NCI-H1105 treated with DMSO at 0.1 percent for 48 hours (cell line): ENCODE results near the gene AK2.

Source experiments
- DNase-seq: peaks from one replicate; lab custom pipeline; 2025; lab: John Stamatoyannopoulos, UW

Gene AK2

GRCh38 chr1:33022650-33023200, 14.0 kb downstream of the AK2 start:
- no peak for DNase-seq

- no peak for DNase-seq
These were observed 14.9 kb downstream of the AK2 start for GRCh38 chr1:33021567-33022431.

- no peak for DNase-seq
These were observed 18.6 kb downstream of the AK2 start for GRCh38 chr1:33018112-33018511.

GRCh38 chr1:33017175-33017574, 19.5 kb downstream of the AK2 start:
- DNase-seq: no peak

GRCh38 chr1:33015216-33015615, 21.5 kb downstream of the AK2 start:
- no peak for DNase-seq

- DNase-seq: no peak
These were observed 22.1 kb downstream of the AK2 start for GRCh38 chr1:33014464-33015163.

GRCh38 chr1:33013791-33014190, 22.9 kb downstream of the AK2 start:
- no peak for DNase-seq

GRCh38 chr1:33012165-33012564, 24.5 kb downstream of the AK2 start:
- no peak for DNase-seq

- DNase-seq: no peak
These were observed 25.6 kb downstream of the AK2 start for GRCh38 chr1:33010932-33011731.

- no peak for DNase-seq
These were observed 27.1 kb downstream of the AK2 start for GRCh38 chr1:33009561-33009960.

GRCh38 chr1:33008051-33008914, 28.4 kb downstream of the AK2 start:
- DNase-seq: no peak

GRCh38 chr1:33007190-33008050, 29.3 kb downstream of the AK2 start:
- peak; percentile 43 for DNase-seq

GRCh38 chr1:33005838-33006421, 30.8 kb downstream of the AK2 start:
- no peak for DNase-seq

GRCh38 chr1:33005117-33005837, 31.4 kb downstream of the AK2 start:
- DNase-seq: no peak

GRCh38 chr1:33004613-33005012, 32.1 kb downstream of the AK2 start:
- DNase-seq: no peak

GRCh38 chr1:33003657-33004056, 33.0 kb downstream of the AK2 start:
- no peak for DNase-seq

- no peak for DNase-seq
These were observed 34.7 kb downstream of the AK2 start for GRCh38 chr1:33002006-33002405.

- no peak for DNase-seq
These were observed 35.4 kb downstream of the AK2 start for GRCh38 chr1:33001282-33001681.

- no peak for DNase-seq
These were observed 36.2 kb downstream of the AK2 start for GRCh38 chr1:33000427-33001026.
